NT2/D1 (cell line): Measurements from ENCODE around the gene BMAL1.

ENCODE experiments used
- DNase-seq: peaks from one replicate; pipeline ENCODE4 v3.0.0-alpha.2; 2011; ENCODE audit warnings: low read depth, low spot score
- H3K27me3 ChIP-seq: 2 replicates; pipeline ENCODE4 v1.6.0; 2011; ENCODE audit warnings: mild to moderate bottlenecking; ENCODE audit not compliant: insufficient read length, insufficient read depth
- H3K36me3 ChIP-seq: 2 replicates; pipeline ENCODE4 v1.6.1; 2011; ENCODE audit warnings: mild to moderate bottlenecking, low read length, mixed read lengths; ENCODE audit not compliant: insufficient read depth, insufficient read length
- H3K4me1 ChIP-seq: 2 replicates; pipeline ENCODE4 v1.5.1; 2011; ENCODE audit not compliant: insufficient read depth, insufficient read length
- H3K4me3 ChIP-seq: 2 replicates; pipeline ENCODE4 v1.5.1; 2011; ENCODE audit warnings: low read depth; ENCODE audit not compliant: insufficient read length
- H3K9ac ChIP-seq: 2 replicates; pipeline ENCODE4 v1.6.0; 2011; ENCODE audit warnings: low read depth; ENCODE audit not compliant: insufficient read length
- H3K9me3 ChIP-seq: 2 replicates; pipeline ENCODE4 v1.5.1; 2011; ENCODE audit warnings: mild to moderate bottlenecking, low read length; ENCODE audit not compliant: insufficient read depth
- SUZ12 ChIP-seq: IDR thresholded peaks from 2 replicates; pipeline ENCODE4 v1.6.1; 2011; ENCODE audit not compliant: insufficient read length, insufficient read depth; ENCODE audit errors: extremely low read depth
- YY1 ChIP-seq: IDR thresholded peaks from 2 replicates; pipeline ENCODE4 v1.6.1; 2011; ENCODE audit not compliant: insufficient read length, insufficient read depth
- ZNF274 ChIP-seq: IDR thresholded peaks from 2 replicates; pipeline ENCODE4 v1.6.1; 2011; ENCODE audit warnings: mild to moderate bottlenecking, low read depth, low read length

Gene BMAL1

GRCh38 chr11:13262096-13262495 lies 15.5 kb upstream of the BMAL1 start:
- no peaks in the 10 kb centered on the region for H3K27me3 ChIP-seq
- DNase-seq = no peak
- H3K36me3 ChIP-seq = no peaks in the 10 kb centered on the region
- no peaks in the 10 kb centered on the region for H3K9me3 ChIP-seq
- no peak overlapping the region for H3K4me3 ChIP-seq
- TF ChIP-seq YY1 (no peak), ZNF274 (no peak), SUZ12 (no peak)
- peaks cover 6% of the 10 kb centered on the region for H3K4me1 ChIP-seq
- H3K9ac ChIP-seq = no peak overlapping the region

- H3K4me3 ChIP-seq = no peak overlapping the region
- no peaks in the 10 kb centered on the region for H3K9me3 ChIP-seq
- H3K27me3 ChIP-seq = peaks cover 4% of the 10 kb centered on the region
- H3K36me3 ChIP-seq = no peaks in the 10 kb centered on the region
- TF ChIP-seq SUZ12 (no peak), YY1 (no peak), ZNF274 (no peak)
- H3K9ac ChIP-seq = no peak overlapping the region
- no peak for DNase-seq
- no peaks in the 10 kb centered on the region for H3K4me1 ChIP-seq
These were observed 8.8 kb upstream of the BMAL1 start for GRCh38 chr11:13268791-13269190.

- H3K4me1 ChIP-seq = no peaks in the 10 kb centered on the region
- H3K27me3 ChIP-seq = peaks cover 10% of the 10 kb centered on the region
- TF ChIP-seq SUZ12 = no peak
- TF ChIP-seq ZNF274 = no peak
- TF ChIP-seq YY1 = no peak
- DNase-seq = no peak
- no peak overlapping the region for H3K9ac ChIP-seq
- H3K9me3 ChIP-seq = no peaks in the 10 kb centered on the region
- no peaks in the 10 kb centered on the region for H3K36me3 ChIP-seq
- H3K4me3 ChIP-seq = no peak overlapping the region
These were observed 7.8 kb upstream of the BMAL1 start for GRCh38 chr11:13269775-13270174.

- no peak for DNase-seq
- no peak for TF ChIP-seq SUZ12
- TF ChIP-seq YY1 = no peak
- TF ChIP-seq ZNF274 = no peak
- peaks cover 24% of the 10 kb centered on the region for H3K27me3 ChIP-seq
- no peak overlapping the region for H3K9ac ChIP-seq
- no peaks in the 10 kb centered on the region for H3K36me3 ChIP-seq
- H3K4me1 ChIP-seq = no peaks in the 10 kb centered on the region
- H3K4me3 ChIP-seq = no peak overlapping the region
- H3K9me3 ChIP-seq = no peaks in the 10 kb centered on the region
These were observed 6.4 kb upstream of the BMAL1 start for GRCh38 chr11:13271060-13271693.

GRCh38 chr11:13276454-13276831 lies 1.1 kb upstream of the BMAL1 start:
- H3K9me3 ChIP-seq = no peaks in the 10 kb centered on the region
- no peak for TF ChIP-seq ZNF274
- TF ChIP-seq YY1 = no peak
- TF ChIP-seq SUZ12 = no peak
- DNase-seq = no peak
- no peak overlapping the region for H3K9ac ChIP-seq
- H3K4me3 ChIP-seq = peak overlapping the region; percentile 34
- H3K27me3 ChIP-seq = peaks cover 63% of the 10 kb centered on the region
- H3K4me1 ChIP-seq = no peaks in the 10 kb centered on the region
- H3K36me3 ChIP-seq = no peaks in the 10 kb centered on the region

- DNase-seq = peak; percentile 87
- Histone ChIP-seq H3K9ac (no peak overlapping the region), H3K36me3 (no peaks in the 10 kb centered on the region), H3K9me3 (no peaks in the 10 kb centered on the region), H3K27me3 (peaks cover 63% of the 10 kb centered on the region), H3K4me3 (peak overlapping the region; percentile 34), H3K4me1 (peaks cover 2% of the 10 kb centered on the region)
- no peak for TF ChIP-seq YY1
- no peak for TF ChIP-seq ZNF274
- TF ChIP-seq SUZ12 = no peak
These were observed 490 bp upstream of the BMAL1 start for GRCh38 chr11:13276832-13277767.
